K562 (cell line): ENCODE measurements around the gene KRT81. TPM values are rescaled to one million over a fixed set of nuclear protein-coding genes. Genes with fewer than 3 reads are reported as not detected.

ENCODE experiments used
- ATAC-seq: fragments of 200-7000 bp; cut with Tn5 transposase; 3 replicates; pipeline ENCODE4 v1.9.1; 2020; ENCODE audit warnings: moderate library complexity
- BruUV-seq: library from RNA; stranded (reverse); fragments of 400-500 nt; replicated peaks from 2 replicates; lab custom pipeline; 2021; lab: Mats Ljungman, UMichigan
- CTCF ChIA-PET: fragments of 300-600 bp; formaldehyde crosslinking; extraction: SDS; loops from one replicate; lab custom pipeline; 2021; ENCODE audit warnings: low intra/inter-chr PET ratio; lab: Yijun Ruan, JAX
- POLR2A ChIA-PET: fragments of 300-600, 350-650 bp; sonication (Branson Sonifier 250); formaldehyde crosslinking; extraction: SDS; loops from one replicate; lab custom pipeline; 2021; ENCODE audit warnings: antibody characterized with exemption, inconsistent platforms; lab: Yijun Ruan, JAX
- DNase-seq, 4 experiments: peaks; one replicate each; pipeline versions ENCODE4 v3.0.0 to v3.0.0-alpha.2; 2011 to 2018; ENCODE audit warnings: low spot score in 3 of 4, mixed read lengths in 3 of 4; ENCODE audit errors: extremely low read depth in 1 of 4
- FAIRE-seq: peaks from 2 replicates; lab custom pipeline; 2011; peaks lifted over from hg19 to GRCh38; lab: Jason Lieb, UNC
- H2AFZ ChIP-seq: 2 replicates; pipeline ENCODE4 v1.6.0; 2011; ENCODE audit warnings: low read depth, low read length, control low read depth, inconsistent platforms
- H3K27ac ChIP-seq: fragments of 200-600 bp; 3 replicates; pipeline ENCODE4 v1.8.0; 2011; ENCODE audit warnings: low read depth, mild to moderate bottlenecking, control low read depth, inconsistent platforms, low read length, moderate library complexity, mixed read lengths; ENCODE audit errors: extremely low read depth
- H3K27me3 ChIP-seq, 2 experiments: fragments of 300-600 bp in 1 of 2; 2 replicates in 1 of 2; 3 replicates in 1 of 2; pipeline versions ENCODE4 v1.6.0 to v1.8.0; 2011; ENCODE audit warnings: inconsistent platforms in 2 of 2, low read length in 2 of 2, mild to moderate bottlenecking in 1 of 2, mixed read lengths in 1 of 2, moderate library complexity in 1 of 2; ENCODE audit not compliant: control insufficient read depth in 2 of 2, insufficient read depth in 2 of 2
- H3K36me3 ChIP-seq: fragments of 300-600 bp; 3 replicates; pipeline ENCODE4 v1.8.0; 2011; ENCODE audit warnings: mild to moderate bottlenecking, low read length, inconsistent platforms; ENCODE audit not compliant: control insufficient read depth, insufficient read depth
- H3K4me1 ChIP-seq, 2 experiments: fragments of 200-600 bp in 1 of 2; replicated peaks in 1 of 2; 2 replicates in 1 of 2; 3 replicates in 1 of 2; pipeline versions ENCODE4 v1.5.1 to v1.8.0; 2011; ENCODE audit warnings: inconsistent platforms in 2 of 2, low read length in 2 of 2, mild to moderate bottlenecking in 1 of 2, mixed read lengths in 1 of 2, moderate library complexity in 1 of 2; ENCODE audit not compliant: control insufficient read depth in 2 of 2, insufficient read depth in 2 of 2
- H3K4me2 ChIP-seq: 2 replicates; pipeline ENCODE4 v1.6.1; 2011; ENCODE audit warnings: low read length, control low read depth, inconsistent platforms, mixed read lengths; ENCODE audit not compliant: insufficient read depth
- H3K4me3 ChIP-seq: fragments of 200-600 bp; sonication (generic), shearing (Covaris generic); 2 replicates; pipeline ENCODE4 v1.5.1; 2016; ENCODE audit warnings: control low read depth, inconsistent platforms
- H3K79me2 ChIP-seq: fragments of 200-600 bp; 3 replicates; pipeline ENCODE4 v1.8.0; 2011; ENCODE audit warnings: low read length, inconsistent platforms; ENCODE audit not compliant: control insufficient read depth, insufficient read depth
- H3K9ac ChIP-seq, 2 experiments: 2 replicates each; pipeline versions ENCODE4 v1.6.0 to v1.6.1; 2011; ENCODE audit warnings: low read depth in 2 of 2, low read length in 2 of 2, control low read depth in 1 of 2, inconsistent platforms in 1 of 2, mild to moderate bottlenecking in 1 of 2, mixed read lengths in 1 of 2; ENCODE audit not compliant: insufficient read depth in 1 of 2
- H3K9me1 ChIP-seq: one replicate; pipeline ENCODE4 v1.6.0; 2011; ENCODE audit warnings: inconsistent platforms, mild to moderate bottlenecking, low read length, moderate library complexity; ENCODE audit not compliant: control insufficient read depth, insufficient read depth
- H3K9me3 ChIP-seq: replicated peaks from 2 replicates; pipeline ENCODE4 v1.5.1; 2011; ENCODE audit warnings: low read depth, low read length, inconsistent platforms; ENCODE audit not compliant: control insufficient read depth, insufficient read depth
- H4K20me1 ChIP-seq: replicated peaks from 2 replicates; pipeline ENCODE4 v1.6.1; 2011; ENCODE audit warnings: low read length, inconsistent platforms, mixed read lengths; ENCODE audit not compliant: control insufficient read depth, insufficient read depth
- AFF1 ChIP-seq, 2 experiments: fragments of 450-650 bp; IDR thresholded peaks; 2 replicates each; pipeline ENCODE4 v1.6.1; 2018; ENCODE audit warnings: mild to moderate bottlenecking in 2 of 2, low read depth in 1 of 2; ENCODE audit not compliant: partially characterized antibody in 2 of 2
- ATF6 ChIP-seq: sonication (generic); formaldehyde crosslinking; IDR thresholded peaks from 2 replicates; pipeline ENCODE4 v1.4.0; 2020; ENCODE audit warnings: mild to moderate bottlenecking, missing genetic modification reagents
- CREB5 ChIP-seq: fragments of 250-450 bp; sonication (Bioruptor Pico); IDR thresholded peaks from 2 replicates; pipeline ENCODE4 v1.5.0; 2020; ENCODE audit warnings: mild to moderate bottlenecking
- ESRRB ChIP-seq: fragments of 250-450 bp; sonication (Bioruptor Pico); IDR thresholded peaks from 2 replicates; pipeline ENCODE4 v1.5.0; 2020; ENCODE audit warnings: mild to moderate bottlenecking, moderate library complexity, borderline replicate concordance
- GABPB2 ChIP-seq: fragments of 250-450 bp; sonication (Bioruptor Pico); conservative IDR thresholded peaks from 2 replicates; pipeline ENCODE4 v1.5.1; 2021; ENCODE audit warnings: mild to moderate bottlenecking
- GTF2F1 ChIP-seq: IDR thresholded peaks from 2 replicates; pipeline ENCODE4 v1.6.1; 2011; ENCODE audit warnings: low read depth, low read length, improper control_type of control experiment
- HOMEZ ChIP-seq: fragments of 250-450 bp; sonication (Bioruptor Pico); IDR thresholded peaks from 2 replicates; pipeline ENCODE4 v1.4.0; 2020; ENCODE audit warnings: mild to moderate bottlenecking, moderate library complexity
- JUND ChIP-seq, 2 experiments: IDR thresholded peaks; 2 replicates in 1 of 2; 3 replicates in 1 of 2; pipeline ENCODE4 v1.6.1; 2011; ENCODE audit warnings: borderline replicate concordance in 2 of 2, low read depth in 2 of 2, low read length in 2 of 2, improper control_type of control experiment in 1 of 2, missing biosample characterization in 1 of 2, missing genetic modification characterization in 1 of 2, missing genetic modification reagents in 1 of 2
- PTBP1 ChIP-seq: fragments of 200-400 bp; formaldehyde crosslinking; IDR thresholded peaks from 2 replicates; pipeline ENCODE4 v1.6.1; 2017; ENCODE audit warnings: low read depth, low read length
- RUNX1 ChIP-seq: sonication (generic); IDR thresholded peaks from 2 replicates; pipeline ENCODE4 v1.6.1; 2016; ENCODE audit warnings: antibody characterized with exemption, low read depth
- SRF ChIP-seq, 2 experiments: fragments of 250-450, 450-650 bp in 1 of 2; sonication (Bioruptor Pico) in 1 of 2; sonication (generic) in 1 of 2; formaldehyde crosslinking; IDR thresholded peaks; 2 replicates each; pipeline versions ENCODE4 v1.5.0 to v1.5.1; 2020 to 2022; ENCODE audit warnings: mild to moderate bottlenecking in 1 of 2, missing genetic modification reagents in 1 of 2
- ZKSCAN8 ChIP-seq: fragments of 200-800 bp; sonication (Bioruptor generic); IDR thresholded peaks from 2 replicates; pipeline ENCODE4 v1.6.1; 2016; ENCODE audit warnings: missing genetic modification characterization, missing compliant biosample characterization
- ZNF445 ChIP-seq: fragments of 250-450 bp; sonication (Bioruptor Pico); IDR thresholded peaks from 2 replicates; pipeline ENCODE4 v1.4.0; 2020; ENCODE audit warnings: low read depth, mild to moderate bottlenecking, moderate library complexity
- WGBS: fragments of 100-300 bp; shearing (Covaris generic); methylation state at CpG from one replicate; pipeline ENCODE4 v1.1.6; 2016; ENCODE audit warnings: low coverage, mixed read lengths; ENCODE audit not compliant: insufficient coverage; ENCODE audit errors: missing lambda C conversion rate; 5-methylcytosine and 5-hydroxymethylcytosine counted together
- in situ Hi-C: fragments of 300-500 bp; cut with MboI; formaldehyde crosslinking; loops from 4 replicates; pipeline ENCODE4 v1.15.0; 2018; ENCODE audit warnings: inconsistent platforms, mixed read lengths
- intact Hi-C: fragments of 100-400 bp; cut with micrococcal nuclease; formaldehyde crosslinking; loops from 2 replicates; pipeline ENCODE4 v1.14.2; 2022
- polyA plus RNA-seq, 8 experiments: library from polyadenylated mRNA; depleted of rRNA in 4 of 8; stranded (reverse) in 5 of 8; unstranded in 3 of 8; fragments of >200 nt; fragmentation: Nextera tagmentation in 2 of 8; fragmentation: Illumina TruSeq in 1 of 8; extraction: Ambion mirVana in 2 of 8; extraction: Trizol in 1 of 8; gene quantifications; 2 replicates each; pipeline versions ENCODE4 v1.2.1 to v1.2.3, GENCODE V29; 2011 to 2014; ENCODE audit warnings: inconsistent platforms in 1 of 8, missing spikeins in 1 of 8
- total RNA-seq, 7 experiments: library from RNA; depleted of rRNA in 6 of 7; stranded (reverse); fragments of >200 nt in 6 of 7; fragmentation: Illumina TruSeq in 2 of 7; extraction: Trizol in 2 of 7; gene quantifications; 2 replicates each; pipeline versions ENCODE4 v1.2.1 to v1.2.3, GENCODE V29; 2011 to 2021; ENCODE audit warnings: low replicate concordance in 1 of 7

Gene KRT81
- total and polyA plus RNA-seq, 9 of the 15 experiments (the other 6 are each of a cell fraction or from before 2014, with no cell fraction given) = 0.27 TPM; not detected in 8

- ATAC-seq = no peak
- no peak overlapping the region for H3K27ac ChIP-seq
- intact Hi-C loops = no loop called here
- H4K20me1 ChIP-seq = no peaks in the 10 kb centered on the region
- in situ Hi-C loops = no loop called here
- CTCF ChIA-PET = no interaction called here
- no peak overlapping the region for H3K4me3 ChIP-seq
- H3K9me3 ChIP-seq = no peaks in the 10 kb centered on the region
- DNase-seq = no peak
- H3K27me3 ChIP-seq = peaks cover 0 to 21% of the 10 kb centered on the region in 2 experiments; a peak in 2 of 5 replicates
- no peak overlapping the region for H2AFZ ChIP-seq
- WGBS = 0% methylated on average over 3 of the region's 3 CpGs
- no peak for FAIRE-seq
- H3K79me2 ChIP-seq = no peaks in the 10 kb centered on the region
- H3K4me2 ChIP-seq = no peak overlapping the region
- no peak overlapping the region for H3K9ac ChIP-seq
- BruUV-seq = no TSS peak
- POLR2A ChIA-PET = interaction anchor here (0.9 kb wide), 1 partner anchor 13 kb away, joined by 3 read pairs; no protein-coding TSS in a partner anchor
- H3K36me3 ChIP-seq = no peaks in the 10 kb centered on the region
- no peaks in the 10 kb centered on the region for H3K4me1 ChIP-seq
- no peaks in the 10 kb centered on the region for H3K9me1 ChIP-seq
- TF ChIP-seq RUNX1 (no peak), CREB5 (no peak), ZKSCAN8 (CRISPR knock-in tag) (no peak), SRF (CRISPR knock-in tag; IDR thresholded peaks at IDR 0.05) (no peak), ATF6 (no peak), PTBP1 (no peak), ESRRB (CRISPR knock-in tag) (no peak), ZNF445 (no peak), GABPB2 (CRISPR knock-in tag) (no peak), AFF1 (IDR thresholded peaks at IDR 0.05; ENCODE audit: low read depth in 1 of 2, partially characterized antibody in 2 of 2) (no peak), JUND (IDR thresholded peaks at IDR 0.05; ENCODE audit: borderline replicate concordance, low read depth, low read length) (no peak), JUND (tag; IDR thresholded peaks at IDR 0.05; ENCODE audit: borderline replicate concordance, low read depth, low read length) (no peak), GTF2F1 (no peak), HOMEZ (no peak)
Measured at GRCh38 chr12:52267266-52267665, 24.1 kb downstream of the KRT81 start.
